GM21737 (cell line): ENCODE measurements around the gene GRID1.
"Not testable (repeated sequence)": the region's sequence is repeated elsewhere in the genome, so short reads cannot be mapped to it uniquely, and the experiment has no call there.

Experiments used
- ATAC-seq: cut with Tn5 transposase; IDR thresholded peaks from one replicate; pipeline ENCODE4 v1.9.1; 2021; ENCODE audit warnings: mild to moderate bottlenecking, moderate library complexity; ENCODE audit not compliant: unreplicated experiment

The GRID1 gene

GRCh38 chr10:85864173-85864549, 502.4 kb downstream of the GRID1 start:
- no peak for ATAC-seq

GRCh38 chr10:85863301-85864172, 503.1 kb downstream of the GRID1 start:
- no peak for ATAC-seq

DNA sequence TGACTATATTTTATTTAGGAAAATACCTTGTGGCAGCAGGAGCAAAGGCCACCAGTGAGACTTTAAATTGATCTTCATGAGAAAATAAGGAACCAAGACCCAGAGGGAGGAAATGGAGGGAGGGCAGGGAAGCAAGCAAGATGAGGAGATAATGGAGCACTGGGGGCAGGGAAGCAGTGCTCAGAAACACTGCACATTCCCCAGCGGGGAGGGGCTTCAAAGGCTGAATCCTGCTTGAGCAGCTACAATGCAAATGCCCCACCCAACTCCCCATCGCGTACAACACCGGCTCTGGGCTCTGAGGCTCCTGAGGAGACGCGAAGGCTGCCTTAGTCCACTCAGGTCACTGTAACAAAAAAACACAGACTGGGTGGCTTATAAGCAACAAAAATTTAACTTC, 503.8 kb downstream of the GRID1 start:
- ATAC-seq: no peak

DNA sequence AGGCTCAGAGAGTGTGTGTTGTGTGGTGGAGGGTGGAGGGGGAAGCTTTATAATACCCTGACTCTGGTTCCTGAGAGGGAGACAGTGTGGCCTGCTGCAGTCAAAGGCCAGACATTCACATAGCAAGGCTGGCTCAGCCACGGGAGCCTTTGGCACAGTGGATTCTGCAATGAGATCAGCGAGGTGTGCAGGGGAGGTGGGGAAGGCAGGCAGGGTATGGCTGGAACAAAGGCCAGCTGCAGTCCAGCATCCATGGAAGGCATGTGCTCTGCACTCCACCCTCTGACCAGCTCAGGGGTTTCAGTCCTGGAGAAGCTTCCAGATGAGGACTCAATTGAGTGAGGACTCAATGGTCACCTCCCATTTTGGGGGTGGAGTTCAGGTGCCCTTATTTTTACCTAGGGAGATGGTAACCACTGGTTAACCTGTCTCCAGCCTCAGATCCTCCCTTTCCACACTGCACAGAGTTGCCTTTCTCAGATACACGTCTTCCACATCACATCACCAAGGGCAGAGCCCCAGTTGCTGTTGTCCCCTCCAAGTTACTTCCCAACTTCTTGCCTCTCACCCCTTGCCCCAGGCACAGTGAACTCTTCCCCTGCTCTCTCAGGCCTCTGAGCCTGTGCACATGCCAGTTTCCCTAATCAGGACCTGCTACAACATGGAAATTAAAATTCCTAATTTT, 504.9 kb downstream of the GRID1 start:
- no peak for ATAC-seq

- ATAC-seq: no peak
Measured at GRCh38 chr10:85859859-85860258, 506.7 kb downstream of the GRID1 start.

GRCh38 chr10:85858776-85859515, 507.6 kb downstream of the GRID1 start:
- ATAC-seq: no peak

- no peak for ATAC-seq
Measured at GRCh38 chr10:85857791-85858190, 508.8 kb downstream of the GRID1 start.

- ATAC-seq: no peak
Measured at GRCh38 chr10:85857305-85857704, 509.3 kb downstream of the GRID1 start.

DNA sequence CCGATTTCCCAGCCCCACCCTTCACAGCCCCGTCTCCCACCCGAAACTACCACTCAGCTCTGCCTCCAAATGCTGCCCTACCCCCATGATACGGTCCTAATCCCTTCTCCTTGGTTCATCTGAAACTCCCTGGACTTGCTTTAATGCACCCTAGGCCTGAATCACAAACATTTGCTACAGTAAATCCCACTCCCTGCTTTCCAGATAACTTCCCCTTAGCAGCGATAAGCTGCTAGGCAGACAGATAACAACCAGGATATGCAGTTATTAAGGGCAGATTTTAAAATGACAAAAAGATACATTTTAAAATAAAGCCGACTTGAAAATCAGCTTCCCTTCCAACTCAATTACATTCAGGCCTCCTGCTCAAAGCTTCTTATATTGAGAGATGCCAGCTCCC, 514.7 kb downstream of the GRID1 start:
- ATAC-seq: no peak

DNA sequence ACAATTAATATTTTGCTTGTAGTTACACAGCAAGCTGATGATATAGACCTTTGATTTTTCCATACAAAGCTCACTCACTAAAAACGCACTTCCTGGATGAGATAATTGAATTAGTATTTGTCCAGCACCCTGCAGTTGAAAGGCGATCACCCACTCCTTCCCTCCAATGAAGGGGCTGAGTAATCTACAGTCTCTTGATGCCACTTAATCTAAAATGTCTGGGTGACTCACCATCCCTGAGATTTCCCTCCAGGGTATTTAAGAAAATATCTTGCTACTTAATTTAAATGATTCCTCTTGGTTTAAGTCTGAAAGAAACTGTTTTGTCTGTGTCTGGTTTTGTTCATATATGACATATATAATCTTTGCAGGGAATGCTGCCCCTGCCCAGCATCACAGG, 515.3 kb downstream of the GRID1 start:
- no peak for ATAC-seq

DNA sequence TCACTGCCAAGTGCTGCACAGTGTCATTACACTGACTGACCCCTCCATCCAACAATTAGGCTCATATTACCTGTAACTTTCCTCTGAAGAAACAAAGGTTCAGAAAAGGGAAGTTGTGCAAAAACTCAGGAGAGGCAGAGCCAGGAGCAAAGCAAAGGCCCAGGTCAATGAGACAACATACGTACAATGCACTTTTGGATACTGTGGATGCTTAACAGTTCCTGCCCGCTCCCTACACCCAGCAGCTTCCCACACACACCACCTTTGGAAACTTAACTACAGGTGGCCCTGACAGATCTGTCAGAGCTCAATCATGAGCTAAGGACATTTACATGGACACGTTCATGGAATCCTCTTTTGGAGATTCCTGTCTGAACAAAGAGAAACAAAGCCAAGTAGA, 515.9 kb downstream of the GRID1 start:
- no peak for ATAC-seq

DNA sequence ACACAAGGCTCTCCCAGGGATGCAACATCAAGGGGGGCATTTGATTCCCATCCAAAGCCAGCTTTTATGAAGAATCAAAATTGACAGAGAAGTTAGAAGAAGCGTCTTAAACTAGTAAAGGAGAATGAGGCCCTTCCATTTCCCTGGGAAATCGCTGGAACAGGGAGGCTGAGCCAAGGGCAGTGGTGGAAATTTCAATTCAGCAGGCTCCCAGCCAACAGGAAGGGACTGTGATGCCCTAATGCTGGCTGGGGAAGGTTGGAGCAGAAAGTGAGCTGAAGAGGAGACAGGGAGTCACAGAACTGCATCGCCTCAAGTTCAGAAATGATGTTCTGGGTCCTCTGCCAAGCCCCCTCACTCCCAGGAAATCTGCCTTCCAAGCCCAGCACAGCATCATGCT, 517.3 kb downstream of the GRID1 start:
- ATAC-seq: no peak

- ATAC-seq: no peak
Measured at GRCh38 chr10:85848756-85849155, 517.8 kb downstream of the GRID1 start.

- no peak for ATAC-seq
Measured at GRCh38 chr10:85847085-85847484, 519.5 kb downstream of the GRID1 start.

- ATAC-seq: not testable (repeated sequence)
Measured at GRCh38 chr10:85838660-85839059, 527.9 kb downstream of the GRID1 start.

GRCh38 chr10:85832988-85833387, 533.6 kb downstream of the GRID1 start:
- ATAC-seq: no peak

DNA sequence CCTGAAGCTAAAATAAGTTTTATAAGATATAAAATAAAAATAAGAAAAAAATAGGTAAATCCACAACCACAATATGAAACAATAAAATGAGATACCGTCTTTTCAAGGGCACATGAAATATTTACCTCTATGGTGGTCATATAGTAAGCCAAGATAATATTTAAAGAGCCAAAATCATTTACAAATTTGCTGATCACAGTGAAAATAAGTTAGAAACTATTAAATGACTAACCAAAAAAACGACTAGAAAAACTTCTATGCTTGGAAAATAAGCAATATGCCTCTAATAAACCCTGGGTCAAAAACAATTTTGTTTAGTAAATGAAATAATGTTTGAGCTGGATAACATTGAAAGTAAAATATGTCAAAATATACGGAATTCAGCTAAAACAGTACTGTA, 535.2 kb downstream of the GRID1 start:
- ATAC-seq: no peak

GRCh38 chr10:85826377-85826776, 540.2 kb downstream of the GRID1 start:
- ATAC-seq: no peak

DNA sequence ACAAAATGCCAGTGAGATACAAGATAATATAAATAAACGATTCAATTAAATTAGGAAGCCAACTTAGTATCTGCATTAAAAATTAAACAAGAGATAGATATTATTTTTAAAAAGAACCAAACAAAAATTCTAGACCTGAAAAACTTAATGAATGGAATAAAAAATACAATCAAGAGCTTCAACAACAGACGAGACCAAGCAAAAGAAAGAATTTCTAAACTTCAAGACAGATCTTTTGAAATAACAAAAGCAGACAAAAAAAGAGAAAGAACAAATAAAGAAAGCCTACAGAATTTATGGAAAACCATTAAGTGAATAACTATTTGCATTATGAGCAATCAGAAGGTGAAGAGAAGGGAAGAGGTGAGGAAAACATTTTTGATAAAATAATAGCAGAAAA, 555.2 kb downstream of the GRID1 start:
- no peak for ATAC-seq

- no peak for ATAC-seq
Measured at GRCh38 chr10:85810674-85811073, 555.9 kb downstream of the GRID1 start.

DNA sequence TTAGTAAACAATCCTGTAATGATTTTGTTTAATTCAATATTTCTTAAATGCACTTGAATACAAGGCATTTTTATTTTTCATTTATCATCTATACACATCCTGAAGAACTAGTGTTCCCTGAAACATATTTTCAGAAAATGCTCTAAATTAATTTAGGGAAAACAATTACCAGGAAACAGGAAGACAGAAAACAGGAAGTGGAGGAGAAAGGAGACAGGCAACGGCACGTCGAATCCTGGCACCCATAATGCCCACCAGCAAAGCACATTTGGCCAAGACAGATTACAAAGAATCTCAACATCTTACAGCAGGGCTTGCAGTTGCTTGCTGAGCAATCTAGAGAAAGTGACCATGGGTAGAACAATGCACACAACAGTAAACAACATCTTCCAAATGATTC, 571.1 kb downstream of the GRID1 start:
- no peak for ATAC-seq

DNA sequence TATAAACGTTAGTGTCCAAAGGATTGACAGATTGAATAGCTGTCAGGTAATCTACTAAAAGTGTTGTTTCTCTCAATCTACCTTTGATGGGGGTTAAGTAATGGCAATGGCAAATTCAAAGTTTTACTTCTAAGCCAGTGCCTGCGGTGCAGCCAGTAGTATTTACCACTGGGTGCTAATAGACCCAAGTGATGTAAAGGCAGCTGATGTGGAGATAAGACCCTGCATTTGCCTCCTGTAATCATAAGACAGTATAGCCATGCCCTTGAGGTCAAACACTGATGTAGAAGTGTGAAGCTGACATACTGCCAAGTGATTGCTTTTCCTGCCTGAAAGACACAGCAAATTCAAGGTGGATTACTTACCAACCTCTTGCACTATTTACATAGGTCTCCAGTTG, 572.0 kb downstream of the GRID1 start:
- no peak for ATAC-seq
